Hepatocyte (in vitro differentiated cells): ENCODE data around the gene LCORL. TPM values are rescaled to one million over a fixed set of nuclear protein-coding genes. Genes with fewer than 3 reads are reported as not detected.

ENCODE experiments used
- DNase-seq: peaks from one replicate; pipeline ENCODE4 v3.0.0-alpha.2; 2016; ENCODE audit warnings: low spot score
- H2AFZ ChIP-seq: fragments of 200-600 bp; sonication (generic); 2 replicates; pipeline ENCODE4 v1.6.0; 2016; ENCODE audit warnings: antibody characterized with exemption, mild to moderate bottlenecking
- H3K27ac ChIP-seq: fragments of 200-600 bp; sonication (generic); 2 replicates; pipeline ENCODE4 v1.5.1; 2016; ENCODE audit warnings: mild to moderate bottlenecking
- H3K27me3 ChIP-seq: fragments of 200-600 bp; sonication (generic); 2 replicates; pipeline ENCODE4 v1.6.1; 2016
- H3K36me3 ChIP-seq: fragments of 200-600 bp; sonication (generic); replicated peaks from 2 replicates; pipeline ENCODE4 v1.5.1; 2016; ENCODE audit warnings: low read depth; ENCODE audit not compliant: insufficient read depth
- H3K4me1 ChIP-seq: fragments of 200-600 bp; sonication (generic); 2 replicates; pipeline ENCODE4 v1.5.1; 2016; ENCODE audit warnings: mild to moderate bottlenecking, moderate library complexity; ENCODE audit not compliant: insufficient read depth
- H3K4me2 ChIP-seq: fragments of 200-600 bp; sonication (generic); 2 replicates; pipeline ENCODE4 v1.6.0; 2016
- H3K4me3 ChIP-seq: fragments of 200-600 bp; sonication (generic); 2 replicates; pipeline ENCODE4 v1.5.1; 2016; ENCODE audit warnings: mild to moderate bottlenecking
- H3K79me2 ChIP-seq: fragments of 200-600 bp; sonication (generic); 2 replicates; pipeline ENCODE4 v1.6.0; 2017; ENCODE audit warnings: mild to moderate bottlenecking
- H3K9me2 ChIP-seq: fragments of 200-600 bp; sonication (generic); replicated peaks from 2 replicates; pipeline ENCODE4 v1.6.0; 2017; ENCODE audit warnings: mild to moderate bottlenecking; ENCODE audit not compliant: insufficient read depth
- H3K9me3 ChIP-seq: fragments of 200-600 bp; sonication (generic); 2 replicates; pipeline ENCODE4 v1.5.1; 2016; ENCODE audit warnings: low read depth, mild to moderate bottlenecking
- H4K20me1 ChIP-seq: fragments of 200-600 bp; sonication (generic); 2 replicates; pipeline ENCODE4 v1.6.0; 2016; ENCODE audit warnings: mild to moderate bottlenecking; ENCODE audit not compliant: insufficient read depth, poor library complexity, severe bottlenecking
- EZH2 ChIP-seq: fragments of 200-600 bp; sonication (generic); IDR thresholded peaks from 2 replicates; pipeline ENCODE4 v1.6.1; 2016; ENCODE audit warnings: antibody characterized with exemption, mild to moderate bottlenecking, borderline replicate concordance
- EZH2phosphoT487 ChIP-seq: fragments of 200-600 bp; sonication (generic); IDR thresholded peaks from one replicate; pipeline ENCODE4 v1.6.1; 2018; ENCODE audit warnings: antibody characterized with exemption, mild to moderate bottlenecking, low read depth, moderate library complexity; ENCODE audit not compliant: unreplicated experiment, severe bottlenecking
- WGBS: methylation state at CpG from one replicate; pipeline ENCODE4 v1.1.6; 2016; ENCODE audit warnings: low lambda C conversion rate; ENCODE audit errors: missing lambda C conversion rate; 5-methylcytosine and 5-hydroxymethylcytosine counted together
- polyA plus RNA-seq: library from polyadenylated mRNA; unstranded; fragments of >200 nt; fragmentation: Nextera tagmentation; extraction: Ambion mirVana; gene quantifications from 2 replicates; pipeline ENCODE4 v1.2.1, GENCODE V29; 2016
- total RNA-seq: library from RNA; depleted of rRNA; stranded (reverse); fragments of >200 nt; gene quantifications from 2 replicates; pipeline ENCODE4 v1.2.3, GENCODE V29; 2014
- TF ChIP-seq, protein P1 (sequence below): fragments of 200-600 bp; sonication (generic); IDR thresholded peaks from 2 replicates; pipeline ENCODE4 v1.5.1; 2016; ENCODE audit warnings: antibody characterized with exemption, mild to moderate bottlenecking; ENCODE audit not compliant: poor library complexity

Gene LCORL
- total and polyA plus RNA-seq, 2 experiments from 2014 or later = 9.4 to 19.6 TPM

DNA sequence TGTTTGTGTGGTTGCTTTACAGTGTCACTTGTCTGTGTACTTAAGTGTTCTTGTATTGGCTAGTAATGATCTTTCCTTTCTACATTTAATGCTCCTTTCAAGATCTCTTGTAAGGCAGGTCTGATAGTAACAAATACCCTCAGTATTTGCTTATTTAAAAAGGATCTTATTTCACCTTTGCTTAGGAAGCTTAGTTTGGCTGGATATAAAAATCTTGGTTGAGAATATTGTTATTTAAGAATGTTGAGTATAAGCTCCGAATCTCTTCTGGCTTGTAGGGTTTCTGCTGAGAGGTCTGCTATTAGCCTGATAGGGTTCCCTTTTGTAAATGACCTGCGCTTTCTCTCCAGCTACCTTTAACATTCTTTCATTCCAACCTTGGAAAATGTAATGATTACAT is 35.7 kb downstream of the LCORL start:
- H3K9me2 ChIP-seq = no peaks in the 10 kb centered on the region
- no peak overlapping the region for H3K27ac ChIP-seq
- H4K20me1 ChIP-seq = no peaks in the 10 kb centered on the region
- H3K4me2 ChIP-seq = no peak overlapping the region
- peaks cover 16% of the 10 kb centered on the region for H3K9me3 ChIP-seq
- no peak overlapping the region for H3K4me3 ChIP-seq
- WGBS = 97% methylated on average over 2 of the region's 2 CpGs
- H2AFZ ChIP-seq = no peak overlapping the region
- no peak for DNase-seq
- H3K4me1 ChIP-seq = no peaks in the 10 kb centered on the region
- TF ChIP-seq, protein P1, sequence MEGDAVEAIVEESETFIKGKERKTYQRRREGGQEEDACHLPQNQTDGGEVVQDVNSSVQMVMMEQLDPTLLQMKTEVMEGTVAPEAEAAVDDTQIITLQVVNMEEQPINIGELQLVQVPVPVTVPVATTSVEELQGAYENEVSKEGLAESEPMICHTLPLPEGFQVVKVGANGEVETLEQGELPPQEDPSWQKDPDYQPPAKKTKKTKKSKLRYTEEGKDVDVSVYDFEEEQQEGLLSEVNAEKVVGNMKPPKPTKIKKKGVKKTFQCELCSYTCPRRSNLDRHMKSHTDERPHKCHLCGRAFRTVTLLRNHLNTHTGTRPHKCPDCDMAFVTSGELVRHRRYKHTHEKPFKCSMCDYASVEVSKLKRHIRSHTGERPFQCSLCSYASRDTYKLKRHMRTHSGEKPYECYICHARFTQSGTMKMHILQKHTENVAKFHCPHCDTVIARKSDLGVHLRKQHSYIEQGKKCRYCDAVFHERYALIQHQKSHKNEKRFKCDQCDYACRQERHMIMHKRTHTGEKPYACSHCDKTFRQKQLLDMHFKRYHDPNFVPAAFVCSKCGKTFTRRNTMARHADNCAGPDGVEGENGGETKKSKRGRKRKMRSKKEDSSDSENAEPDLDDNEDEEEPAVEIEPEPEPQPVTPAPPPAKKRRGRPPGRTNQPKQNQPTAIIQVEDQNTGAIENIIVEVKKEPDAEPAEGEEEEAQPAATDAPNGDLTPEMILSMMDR = no peak
- TF ChIP-seq EZH2phosphoT487 (no peak), EZH2 (no peak)
- peaks cover 49% of the 10 kb centered on the region for H3K79me2 ChIP-seq
- no peaks in the 10 kb centered on the region for H3K27me3 ChIP-seq
- H3K36me3 ChIP-seq = no peaks in the 10 kb centered on the region

DNA sequence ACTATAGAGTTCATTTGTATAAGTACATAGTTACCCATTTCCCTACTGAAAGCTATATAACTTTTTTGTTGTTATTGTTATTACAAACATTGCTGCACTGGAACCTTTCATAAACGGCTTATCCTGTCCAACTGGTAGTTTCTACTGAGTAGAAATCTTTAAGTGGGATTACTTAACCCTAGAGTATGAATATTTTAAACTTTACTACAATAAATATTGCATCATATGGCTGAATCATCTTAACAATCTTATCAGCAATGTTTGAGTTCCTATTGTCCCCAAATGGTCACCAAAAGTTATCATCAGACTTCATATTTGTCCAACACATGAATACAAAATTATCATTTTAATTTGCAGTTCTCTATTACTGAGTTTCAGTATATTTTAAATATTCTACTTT is 40.5 kb downstream of the LCORL start:
- Histone ChIP-seq H3K79me2 (peaks cover 34% of the 10 kb centered on the region), H3K4me1 (no peaks in the 10 kb centered on the region), H3K4me3 (no peak overlapping the region), H3K27ac (no peak overlapping the region), H3K27me3 (no peaks in the 10 kb centered on the region), H3K36me3 (no peaks in the 10 kb centered on the region), H3K9me3 (peaks cover 9% of the 10 kb centered on the region), H2AFZ (no peak overlapping the region), H3K9me2 (no peaks in the 10 kb centered on the region), H4K20me1 (no peaks in the 10 kb centered on the region), H3K4me2 (no peak overlapping the region)
- no peak for TF ChIP-seq EZH2phosphoT487
- TF ChIP-seq EZH2 = no peak
- TF ChIP-seq, protein P1 = no peak
- no peak for DNase-seq
- WGBS = 90% methylated on average over 1 of the region's 1 CpG

DNA sequence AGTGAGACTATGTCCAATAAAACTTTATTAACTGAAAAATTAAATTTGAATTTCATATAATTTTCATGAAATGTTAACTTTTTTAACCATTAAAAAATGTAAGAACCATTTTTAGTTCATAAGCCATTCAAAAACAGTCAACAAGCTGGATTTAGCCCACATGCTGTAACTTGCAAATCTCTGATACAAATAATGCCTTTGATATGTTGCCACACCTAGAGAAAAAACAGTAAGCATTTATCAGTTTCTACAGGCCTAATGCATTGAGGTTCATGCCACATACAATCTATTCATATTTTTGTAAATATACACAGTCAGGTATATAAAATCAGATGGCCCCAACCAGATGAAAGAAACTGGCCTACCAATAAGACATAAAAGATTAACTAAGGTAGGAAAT is 52.8 kb downstream of the LCORL start:
- no peak overlapping the region for H2AFZ ChIP-seq
- DNase-seq = no peak

More for the DNA sequence above, 52.8 kb downstream of the LCORL start:
- no peak overlapping the region for H3K4me2 ChIP-seq
- no peak overlapping the region for H3K27ac ChIP-seq
- H3K36me3 ChIP-seq = no peaks in the 10 kb centered on the region
- no peaks in the 10 kb centered on the region for H4K20me1 ChIP-seq
- H3K4me1 ChIP-seq = no peaks in the 10 kb centered on the region
- TF ChIP-seq, protein P1 = no peak
- TF ChIP-seq EZH2phosphoT487 (no peak), EZH2 (no peak)
- peaks cover 38% of the 10 kb centered on the region for H3K79me2 ChIP-seq
- H3K4me3 ChIP-seq = no peak overlapping the region
- H3K9me3 ChIP-seq = no peaks in the 10 kb centered on the region
- no peaks in the 10 kb centered on the region for H3K9me2 ChIP-seq
- H3K27me3 ChIP-seq = no peaks in the 10 kb centered on the region
